AG08395 (cell line): ENCODE results near the gene CNOT4.
A peak's percentile ranks its signal among the peaks of the same experiment; 100 is the strongest.
"Not testable (repeated sequence)": the region's sequence is repeated elsewhere in the genome, so short reads cannot be mapped to it uniquely, and the experiment has no call there.

Experiments used
- DNase-seq: peaks from one replicate; pipeline ENCODE4 v3.0.0; 2012; ENCODE audit warnings: mixed read lengths, low spot score

CNOT4 gene

DNA sequence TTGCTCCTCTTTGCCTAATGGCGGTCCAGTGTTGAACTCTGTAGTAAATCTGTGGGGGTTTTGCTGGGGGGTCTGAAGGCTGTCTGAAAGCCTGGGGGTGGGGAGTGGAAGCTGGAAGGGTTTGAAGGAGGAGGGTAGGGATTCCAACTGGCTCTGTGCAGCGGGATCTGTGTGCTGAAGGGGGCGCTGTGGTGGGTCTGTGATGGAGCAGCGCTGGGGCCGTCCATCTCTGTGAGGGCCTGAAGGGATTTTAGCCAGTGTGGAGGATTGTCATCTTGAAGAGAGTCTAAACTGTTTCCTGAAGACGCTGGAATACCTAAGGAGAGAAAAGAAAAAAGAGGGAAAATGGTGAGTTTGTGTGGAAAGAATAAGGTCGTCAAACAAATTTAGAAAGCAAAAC lies 147.0 kb downstream of the CNOT4 start:
- no peak for DNase-seq

- no peak for DNase-seq
Measured at GRCh38 chr7:135361788-135362187, 148.1 kb downstream of the CNOT4 start.

DNA sequence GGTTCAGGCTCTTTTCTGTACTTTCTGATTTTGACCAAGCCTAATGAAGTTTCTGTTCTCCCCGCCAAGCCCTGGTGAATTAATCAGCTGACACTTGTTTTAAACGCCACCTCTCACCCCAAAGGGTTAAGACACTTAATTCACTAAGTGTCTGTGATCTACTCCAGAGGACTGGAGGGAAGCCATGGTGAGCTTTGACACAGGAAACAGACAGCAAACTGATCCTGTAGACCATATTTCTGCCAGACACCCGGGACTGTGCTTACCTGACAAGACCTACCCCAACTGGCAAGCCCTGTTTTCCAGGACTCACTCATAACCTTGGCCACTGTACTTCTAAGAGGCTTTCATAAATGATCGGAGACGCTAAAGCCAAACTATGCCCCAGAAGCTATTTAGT lies 150.3 kb downstream of the CNOT4 start:
- no peak for DNase-seq

DNA sequence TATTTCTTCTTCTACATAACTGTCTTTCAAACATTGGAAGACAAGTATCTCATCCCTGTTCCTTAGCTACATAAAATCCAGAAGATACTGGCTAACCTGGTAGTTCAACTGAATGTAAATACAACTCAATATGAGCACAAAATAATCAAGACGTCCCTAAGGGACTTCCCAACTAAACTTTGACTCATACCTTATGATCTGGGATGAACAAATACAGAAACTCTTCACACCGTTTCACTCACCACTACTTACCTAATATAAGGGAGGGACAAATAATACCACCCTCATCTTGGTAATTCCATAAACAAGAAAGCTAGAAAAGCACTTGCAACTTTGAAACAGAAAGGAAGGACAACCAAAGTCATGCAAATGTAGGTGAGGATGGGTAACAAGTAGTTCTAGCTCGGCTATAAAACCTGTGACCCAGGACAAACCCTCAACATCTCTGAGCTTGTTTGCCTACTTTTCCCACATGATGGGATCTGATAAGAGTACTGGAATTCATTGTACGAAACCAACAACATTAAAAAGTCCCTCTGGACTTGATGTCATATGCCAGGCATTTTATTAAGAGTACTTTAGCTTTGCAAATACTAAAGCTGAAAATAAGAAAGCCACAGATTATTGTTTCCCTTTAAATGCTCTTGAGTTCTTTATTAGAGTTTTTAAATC lies 154.4 kb downstream of the CNOT4 start:
- no peak for DNase-seq

DNA sequence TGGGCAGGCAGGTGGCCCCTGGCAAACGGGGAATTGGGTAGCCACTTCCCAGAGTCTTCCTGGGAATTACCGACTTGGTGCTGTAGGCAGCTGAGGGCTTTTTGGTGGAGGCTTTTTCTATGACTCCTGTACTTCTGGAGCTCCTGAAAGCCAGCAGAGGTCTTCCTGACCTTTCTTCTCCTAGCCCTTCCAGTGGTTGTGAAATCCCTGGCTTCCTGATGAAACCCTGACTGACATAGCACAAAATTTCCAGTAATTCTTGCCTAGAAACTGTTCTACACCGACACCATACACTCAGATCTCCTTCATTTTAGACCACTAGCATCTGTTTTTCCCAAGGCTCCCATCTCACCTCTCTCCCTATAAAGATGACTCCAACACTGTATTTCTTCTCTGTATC lies 156.1 kb downstream of the CNOT4 start:
- DNase-seq: no peak

DNA sequence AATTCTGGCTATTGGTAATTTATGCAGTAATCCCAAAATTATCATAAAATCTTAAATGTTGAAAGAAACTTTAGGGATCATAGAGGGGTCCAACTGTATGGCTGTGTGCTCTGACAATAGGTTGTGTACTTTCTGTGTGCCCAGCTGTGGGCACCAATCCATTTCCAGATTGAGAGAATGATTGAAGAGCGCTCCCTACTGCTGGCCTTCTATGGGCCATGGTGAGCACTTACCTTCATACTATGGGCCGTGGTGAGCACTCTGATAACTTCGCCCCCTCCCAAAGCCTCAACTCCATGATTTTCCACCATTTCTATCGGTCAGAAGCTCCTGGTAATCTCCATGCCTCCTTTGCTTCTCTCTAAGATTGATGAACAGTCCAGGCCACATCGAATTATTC lies 157.6 kb downstream of the CNOT4 start:
- no peak for DNase-seq

GRCh38 chr7:135351070-135351469 lies 158.8 kb downstream of the CNOT4 start:
- DNase-seq: not testable (repeated sequence)

- no peak for DNase-seq
Measured at GRCh38 chr7:135349746-135350145, 160.2 kb downstream of the CNOT4 start.

GRCh38 chr7:135348493-135348892 lies 161.4 kb downstream of the CNOT4 start:
- no peak for DNase-seq

- DNase-seq: no peak
Measured at GRCh38 chr7:135343361-135343760, 166.5 kb downstream of the CNOT4 start.

GRCh38 chr7:135342887-135343286 lies 167.0 kb downstream of the CNOT4 start:
- DNase-seq: no peak

GRCh38 chr7:135341049-135341448 lies 168.9 kb downstream of the CNOT4 start:
- DNase-seq: no peak

- DNase-seq: no peak
Measured at GRCh38 chr7:135337977-135338550, 171.8 kb downstream of the CNOT4 start.

DNA sequence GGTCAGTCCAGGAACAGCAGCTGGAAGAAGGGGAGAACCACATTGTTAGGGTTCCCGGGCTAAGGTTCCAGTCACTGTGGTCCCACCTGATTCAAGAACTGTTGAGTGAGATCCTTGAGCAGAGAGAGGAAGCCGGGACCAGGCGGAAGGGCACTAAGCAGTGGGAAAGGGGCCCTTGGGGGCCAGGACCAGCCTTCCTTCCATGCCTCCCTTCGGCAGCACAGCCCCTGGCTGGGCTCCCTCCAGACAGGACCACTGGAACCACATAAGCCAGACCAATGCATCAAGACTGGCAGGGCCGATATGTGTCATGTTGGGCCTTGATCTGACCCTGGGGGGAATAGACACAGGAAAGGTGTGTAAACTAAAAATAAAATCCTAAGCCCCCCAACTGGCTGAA lies 172.4 kb downstream of the CNOT4 start:
- DNase-seq: no peak

GRCh38 chr7:135335628-135336139 lies 174.2 kb downstream of the CNOT4 start:
- peak; percentile 37 for DNase-seq

DNA sequence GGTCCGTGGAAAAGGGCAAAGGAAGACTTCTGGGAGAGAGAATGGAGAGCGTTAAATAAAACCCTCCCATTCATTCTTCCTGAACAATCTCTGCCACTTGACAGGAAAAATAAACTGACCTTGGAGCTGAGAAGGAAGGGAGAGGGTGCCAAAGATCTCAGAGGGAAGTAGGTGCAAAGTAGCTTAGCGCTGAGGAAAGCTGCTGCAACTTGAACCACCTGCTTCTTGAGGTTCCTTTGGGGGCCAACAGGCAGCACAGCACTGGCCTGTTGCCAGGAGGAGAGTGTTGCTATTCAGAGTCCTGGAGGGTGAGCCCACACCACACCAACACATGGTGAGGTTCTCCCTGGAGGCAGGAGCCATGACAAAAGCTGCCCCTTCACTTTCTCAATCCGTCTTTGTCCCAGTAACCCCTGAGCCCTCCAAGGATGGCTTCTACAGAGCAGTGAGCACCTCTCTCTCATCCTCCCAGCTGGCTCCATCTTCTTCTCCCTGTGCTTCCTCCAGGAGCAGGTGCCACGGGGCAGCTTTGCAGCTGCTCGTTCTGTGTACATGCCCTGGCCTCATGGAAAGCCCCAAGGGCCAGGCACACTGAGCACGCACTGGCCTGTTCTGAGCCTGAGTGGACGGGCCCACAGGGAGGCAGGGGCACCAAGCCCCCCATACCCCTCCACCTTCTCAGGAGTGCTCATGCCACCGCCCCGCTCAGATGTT lies 174.9 kb downstream of the CNOT4 start:
- DNase-seq: no peak

- DNase-seq: no peak
Measured at GRCh38 chr7:135333946-135334345, 176.0 kb downstream of the CNOT4 start.

DNA sequence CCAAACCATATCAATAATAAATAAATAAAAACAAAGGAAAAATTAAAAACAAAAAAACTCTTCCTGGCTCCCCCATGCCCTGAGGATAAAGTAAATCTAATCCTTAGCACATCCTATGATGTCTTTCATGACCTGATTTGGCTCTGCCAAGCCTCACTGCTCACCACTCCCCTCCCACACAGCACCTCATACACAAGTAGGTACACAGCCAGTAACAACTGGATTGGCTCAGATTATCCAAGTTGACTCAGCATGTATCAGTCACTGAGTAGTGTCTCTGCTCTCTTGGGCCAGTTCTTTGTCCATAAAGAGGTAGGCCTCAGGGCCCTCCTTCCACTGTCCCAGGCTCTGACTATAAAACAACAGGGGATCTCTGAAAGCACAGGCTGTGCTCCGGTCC lies 176.7 kb downstream of the CNOT4 start:
- DNase-seq: no peak

- DNase-seq: no peak
Measured at GRCh38 chr7:135330088-135330487, 179.8 kb downstream of the CNOT4 start.

DNA sequence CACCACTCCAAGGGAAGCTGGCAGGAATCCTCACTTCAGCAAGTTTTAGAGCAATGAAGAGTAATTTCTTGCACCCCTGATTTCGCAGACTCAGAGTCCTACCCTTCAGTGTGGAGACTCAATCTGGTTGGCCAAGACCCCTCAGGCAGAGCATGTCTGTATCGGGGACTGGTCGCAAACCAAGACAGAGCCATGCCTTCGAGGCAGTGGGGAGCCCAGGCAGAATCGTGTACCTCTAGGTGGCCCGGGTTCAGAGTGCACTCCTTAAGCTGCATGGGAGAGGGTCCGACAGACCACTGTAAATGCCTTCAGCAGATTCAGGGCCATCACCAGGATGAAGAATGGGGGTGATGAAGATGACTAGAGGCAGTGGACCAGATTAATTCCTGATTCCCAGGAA lies 181.4 kb downstream of the CNOT4 start:
- DNase-seq: no peak

DNA sequence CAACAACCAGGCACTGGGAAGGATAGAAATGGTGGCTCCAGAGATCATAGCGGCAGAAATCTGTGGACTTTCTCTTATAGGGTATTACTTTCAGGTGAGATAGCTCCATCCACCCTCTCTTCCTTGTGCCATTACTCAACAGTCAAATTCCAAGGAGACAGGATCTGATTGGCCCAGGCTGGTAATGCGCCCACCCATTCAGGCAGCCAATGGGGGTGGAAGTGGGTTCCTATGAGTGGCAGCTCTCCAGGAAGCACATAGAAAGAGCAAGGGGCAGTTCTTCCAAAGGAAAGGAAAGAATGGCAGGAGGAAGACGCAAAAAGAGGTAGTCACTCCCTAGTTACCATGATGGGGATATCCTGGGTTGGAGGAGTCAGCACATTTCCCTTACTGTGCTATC lies 181.8 kb downstream of the CNOT4 start:
- DNase-seq: no peak

GRCh38 chr7:135327458-135327857 lies 182.4 kb downstream of the CNOT4 start:
- DNase-seq: no peak

GRCh38 chr7:135326636-135327280 lies 183.1 kb downstream of the CNOT4 start:
- DNase-seq: no peak
